ENCODE measurements around the gene RING1. TPM values are rescaled to one million over a fixed set of nuclear protein-coding genes. Genes with fewer than 3 reads are reported as not detected.
A peak's percentile ranks its signal among the peaks of the same experiment; 100 is the strongest.

Gene RING1
- total RNA-seq, 2 experiments from 2014 or later = 31.8 to 40.0 TPM

GRCh38 chr6:33241968-33242367, 33.7 kb downstream of the RING1 start:
- Histone ChIP-seq H3K4me1 (ENCODE audit: insufficient read depth, low read length, poor library complexity, severe bottlenecking) (no peaks in the 10 kb centered on the region), H3K27ac (ENCODE audit: low read depth, low read length, poor library complexity, severe bottlenecking) (no peak overlapping the region), H4K20me1 (ENCODE audit: insufficient read depth, low read length) (no peaks in the 10 kb centered on the region), H3K36me3 (ENCODE audit: insufficient read depth, low read length) (no peaks in the 10 kb centered on the region), H3K4me3 (ENCODE audit: low read depth, low read length, poor library complexity, severe bottlenecking) (no peak overlapping the region), H3K79me2 (ENCODE audit: insufficient read depth, low read depth, low read length) (no peaks in the 10 kb centered on the region), H3K9me2 (ENCODE audit: insufficient read depth, low read length) (no peaks in the 10 kb centered on the region), H2AFZ (ENCODE audit: low read length) (no peak overlapping the region), H3K4me2 (ENCODE audit: low read length) (no peak overlapping the region), H3K9me3 (ENCODE audit: low read length) (no peaks in the 10 kb centered on the region)
- TF ChIP-seq CTCF (conservative IDR thresholded peaks at IDR 0.05; ENCODE audit: low read length) (no peak), EZH2phosphoT487 (IDR thresholded peaks at IDR 0.05; ENCODE audit: borderline replicate concordance, low read depth, low read length) (no peak)
- ChIA-PET POLR2A (no interaction called here), CTCF (ENCODE audit: unreplicated experiment) (no interaction called here)
- BruUV-seq (replicated peaks) = no TSS peak
- intact Hi-C loops (cut with micrococcal nuclease; ENCODE audit: unreplicated experiment) = no loop called here
- DNase-seq (ENCODE audit: low spot score) = no peak

GRCh38 chr6:33243476-33243875, 35.2 kb downstream of the RING1 start:
- TF ChIP-seq CTCF (conservative IDR thresholded peaks at IDR 0.05; ENCODE audit: low read length) (no peak), EZH2phosphoT487 (IDR thresholded peaks at IDR 0.05; ENCODE audit: borderline replicate concordance, low read depth, low read length) (no peak)
- no peak overlapping the region for H3K4me2 ChIP-seq (ENCODE audit: low read length)
- H3K9me2 ChIP-seq (ENCODE audit: insufficient read depth, low read length) = no peaks in the 10 kb centered on the region
- no peaks in the 10 kb centered on the region for H4K20me1 ChIP-seq (ENCODE audit: insufficient read depth, low read length)
- peaks cover 6% of the 10 kb centered on the region for H3K4me1 ChIP-seq (ENCODE audit: insufficient read depth, low read length, poor library complexity, severe bottlenecking)
- no peak for DNase-seq (ENCODE audit: low spot score)
- H2AFZ ChIP-seq (ENCODE audit: low read length) = no peak overlapping the region
- H3K4me3 ChIP-seq (ENCODE audit: low read depth, low read length, poor library complexity, severe bottlenecking) = no peak overlapping the region
- H3K36me3 ChIP-seq (ENCODE audit: insufficient read depth, low read length) = no peaks in the 10 kb centered on the region
- ChIA-PET CTCF (ENCODE audit: unreplicated experiment) (no interaction called here), POLR2A (interaction anchor here (0.6 to 0.7 kb wide), 3 partner anchors 25 to 1618 kb away, joined by 3 to 5 read pairs (median 3); no protein-coding TSS in a partner anchor)
- no peaks in the 10 kb centered on the region for H3K79me2 ChIP-seq (ENCODE audit: insufficient read depth, low read depth, low read length)
- H3K9me3 ChIP-seq (ENCODE audit: low read length) = no peaks in the 10 kb centered on the region
- no TSS peak for BruUV-seq (replicated peaks)
- no peak overlapping the region for H3K27ac ChIP-seq (ENCODE audit: low read depth, low read length, poor library complexity, severe bottlenecking)
- intact Hi-C loops (cut with micrococcal nuclease; ENCODE audit: unreplicated experiment) = no loop called here

GRCh38 chr6:33247977-33248642, 39.8 kb downstream of the RING1 start:
- peak overlapping the region; percentile 73 for H3K4me3 ChIP-seq (ENCODE audit: low read depth, low read length, poor library complexity, severe bottlenecking)
- no peaks in the 10 kb centered on the region for H3K9me2 ChIP-seq (ENCODE audit: insufficient read depth, low read length)
- peak; percentile 92 for DNase-seq (ENCODE audit: low spot score)
- ChIA-PET CTCF (ENCODE audit: unreplicated experiment) (interaction anchor here (0.5 to 1.3 kb wide), 7 partner anchors 13 to 219 kb away, joined by 3 to 7 read pairs (median 3); partner anchors contain the start of gene RING1), POLR2A (interaction anchor here (0.5 to 3.8 kb wide), 10 partner anchors 10 to 177 kb away, joined by 3 to 19 read pairs (median 4); partner anchors contain the start of genes HLA-DPA1, HLA-DPB1, RING1 and RPS18)
- H3K36me3 ChIP-seq (ENCODE audit: insufficient read depth, low read length) = peaks cover 18% of the 10 kb centered on the region
- no TSS peak for BruUV-seq (replicated peaks)
- TF ChIP-seq CTCF (conservative IDR thresholded peaks at IDR 0.05; ENCODE audit: low read length) = peak; percentile 88
- TF ChIP-seq EZH2phosphoT487 (IDR thresholded peaks at IDR 0.05; ENCODE audit: borderline replicate concordance, low read depth, low read length) = no peak
- intact Hi-C loops (cut with micrococcal nuclease; ENCODE audit: unreplicated experiment) = loop anchor here (1.0 to 5.0 kb wide), 4 partner anchors 43 to 236 kb away; no protein-coding TSS in a partner anchor
- no peaks in the 10 kb centered on the region for H4K20me1 ChIP-seq (ENCODE audit: insufficient read depth, low read length)
- peak overlapping the region; percentile 96 for H3K4me2 ChIP-seq (ENCODE audit: low read length)
- H3K27ac ChIP-seq (ENCODE audit: low read depth, low read length, poor library complexity, severe bottlenecking) = peak overlapping the region; percentile 68
- H2AFZ ChIP-seq (ENCODE audit: low read length) = peak overlapping the region; percentile 91
- peaks cover 23% of the 10 kb centered on the region for H3K4me1 ChIP-seq (ENCODE audit: insufficient read depth, low read length, poor library complexity, severe bottlenecking)
- no peaks in the 10 kb centered on the region for H3K9me3 ChIP-seq (ENCODE audit: low read length)
- no peaks in the 10 kb centered on the region for H3K79me2 ChIP-seq (ENCODE audit: insufficient read depth, low read depth, low read length)
